Raji (cell line): Measurements from ENCODE around the gene ANTXR2.

Experiments
- POLR2A ChIP-seq: IDR thresholded peaks from 2 replicates; pipeline ENCODE4 v1.6.1; 2011; ENCODE audit warnings: low read depth, low read length, control low read depth; ENCODE audit not compliant: insufficient read depth

The ANTXR2 gene

GRCh38 chr4:80072744-80073472 lies at the start of gene ANTXR2:
Gene ANTXR2 (minus strand): TSS chr4:80073229. CDS start chr4:80072560, 669 bp downstream.
- TF ChIP-seq POLR2A = no peak

DNA sequence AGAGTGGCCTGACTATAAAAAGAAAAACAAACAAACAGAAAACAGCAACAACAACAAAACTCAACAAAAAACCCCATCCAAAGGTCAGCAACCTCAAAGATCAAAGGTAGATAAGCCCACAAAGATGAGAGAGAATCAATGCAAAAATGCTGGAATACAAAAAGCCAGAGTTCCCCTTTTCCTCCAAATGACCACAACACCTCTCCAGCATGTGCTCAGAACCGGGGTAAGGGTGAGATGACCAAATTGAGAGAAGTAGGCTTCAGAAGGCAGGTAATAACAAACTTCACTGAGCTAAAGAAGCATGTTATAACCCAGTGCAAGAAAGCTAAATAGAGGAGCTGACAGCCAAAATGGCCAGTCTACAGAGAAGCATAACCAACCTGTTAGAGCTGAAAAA lies 43.5 kb upstream of the ANTXR2 start:
- TF ChIP-seq POLR2A = no peak

GRCh38 chr4:80115368-80116181 lies 42.5 kb upstream of the ANTXR2 start:
- TF ChIP-seq POLR2A = no peak

- no peak for TF ChIP-seq POLR2A
Measured at GRCh38 chr4:80114732-80115265, 41.8 kb upstream of the ANTXR2 start.

GRCh38 chr4:80113615-80114014 lies 40.6 kb upstream of the ANTXR2 start:
- TF ChIP-seq POLR2A = no peak

- TF ChIP-seq POLR2A = no peak
Measured at GRCh38 chr4:80112236-80112635, 39.2 kb upstream of the ANTXR2 start.

- no peak for TF ChIP-seq POLR2A
Measured at GRCh38 chr4:80111276-80111675, 38.2 kb upstream of the ANTXR2 start.

GRCh38 chr4:80107374-80107773 lies 34.3 kb upstream of the ANTXR2 start:
- TF ChIP-seq POLR2A = no peak

GRCh38 chr4:80104927-80105326 lies 31.9 kb upstream of the ANTXR2 start:
- no peak for TF ChIP-seq POLR2A

DNA sequence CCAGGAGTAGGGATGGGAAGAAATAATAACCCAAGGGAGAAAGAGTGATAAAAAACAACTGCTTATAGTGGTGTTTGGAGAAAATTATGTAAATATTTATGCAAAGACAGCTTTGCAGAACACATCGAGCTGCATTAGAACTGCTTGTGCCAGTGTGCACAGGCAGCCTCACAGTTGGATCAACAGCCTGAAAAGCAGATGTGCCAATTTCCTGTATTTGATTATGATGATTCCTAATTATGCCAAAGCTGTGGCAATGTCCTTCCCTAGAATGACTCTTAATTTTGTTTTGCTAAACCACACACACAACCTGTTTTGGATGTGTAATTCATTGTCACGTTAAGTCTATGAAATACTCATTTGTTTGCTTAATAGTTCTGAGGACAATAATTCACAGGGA lies 30.6 kb upstream of the ANTXR2 start:
- TF ChIP-seq POLR2A = no peak

DNA sequence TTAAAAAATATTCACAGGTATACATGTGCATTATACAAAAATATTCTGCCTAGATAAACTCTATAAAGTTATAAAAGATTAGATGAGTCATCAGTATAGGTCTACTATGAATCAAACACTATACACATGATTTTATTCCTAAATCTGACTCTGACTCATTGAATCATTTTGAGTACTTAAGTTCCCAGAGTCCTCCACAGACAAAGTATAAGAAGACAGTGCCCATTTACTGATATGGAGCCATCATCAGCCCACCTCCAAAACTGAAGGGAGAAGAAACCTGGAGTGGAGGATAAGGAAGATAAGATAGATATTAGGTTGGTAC lies 28.7 kb upstream of the ANTXR2 start:
- no peak for TF ChIP-seq POLR2A

DNA sequence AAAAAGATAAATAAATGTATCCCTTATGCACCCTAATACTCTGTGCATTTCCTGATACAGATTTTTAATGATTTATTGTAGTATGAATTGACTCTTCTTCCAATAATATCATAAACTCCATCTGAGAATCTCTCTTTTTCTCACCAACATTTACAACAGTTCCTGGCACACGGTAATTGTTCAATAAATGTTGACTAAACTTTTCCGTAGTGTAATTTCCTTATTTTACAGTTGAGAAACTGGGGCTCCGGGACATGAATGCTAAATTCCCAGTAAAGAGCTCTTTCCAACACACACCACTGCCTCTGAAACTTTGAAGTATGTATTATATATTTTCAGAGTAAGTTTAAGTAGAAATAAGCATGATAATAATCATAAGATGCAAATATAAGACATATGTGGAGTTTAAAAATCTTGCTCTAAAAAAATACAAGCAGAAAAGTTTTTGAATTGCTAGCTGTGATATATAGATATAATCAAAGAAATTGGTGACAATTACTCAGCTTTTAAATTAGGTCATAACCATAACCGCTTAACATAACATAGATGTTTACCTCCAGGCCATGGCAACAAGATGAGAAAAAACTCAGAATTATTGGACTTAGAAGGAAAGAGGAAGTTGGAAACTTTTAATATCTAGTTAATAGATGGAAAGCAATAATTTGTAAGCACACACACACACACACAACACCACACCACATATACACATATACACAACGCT lies 28.2 kb upstream of the ANTXR2 start:
- TF ChIP-seq POLR2A = no peak

- no peak for TF ChIP-seq POLR2A
Measured at GRCh38 chr4:80099671-80100070, 26.6 kb upstream of the ANTXR2 start.

- no peak for TF ChIP-seq POLR2A
Measured at GRCh38 chr4:80098635-80099034, 25.6 kb upstream of the ANTXR2 start.

GRCh38 chr4:80097400-80098177 lies 24.6 kb upstream of the ANTXR2 start:
- TF ChIP-seq POLR2A = no peak
